PC-9 (cell line): Measurements from ENCODE around the gene NOSIP. TPM values are rescaled to one million over a fixed set of nuclear protein-coding genes. Genes with fewer than 3 reads are reported as not detected.

Experiments
- BruUV-seq: library from RNA; stranded (reverse); fragments of 400-500 nt; replicated peaks from 2 replicates; lab custom pipeline; 2021; lab: Mats Ljungman, UMichigan
- CTCF ChIA-PET: fragments of 300-600 bp; sonication (Branson Sonifier 250); formaldehyde crosslinking; loops from one replicate; lab custom pipeline; 2022; ENCODE audit warnings: antibody characterized with exemption; lab: Charles Lee
- POLR2A ChIA-PET: fragments of 300-600 bp; sonication (Branson Sonifier 250); formaldehyde crosslinking; loops from one replicate; lab custom pipeline; 2022; ENCODE audit warnings: antibody characterized with exemption; ENCODE audit not compliant: unreplicated experiment; lab: Charles Lee
- DNase-seq, 2 experiments: peaks; one replicate each; pipeline versions ENCODE4 v3.0.0 to v3.0.0-alpha.2; 2015 to 2022; ENCODE audit warnings: mixed read lengths in 1 of 2
- H2AFZ ChIP-seq: fragments of 200-600 bp; sonication (generic); 2 replicates; pipeline ENCODE4 v1.8.1; 2017; ENCODE audit warnings: antibody characterized with exemption
- H3F3A ChIP-seq: fragments of 200-600 bp; sonication (generic); 2 replicates; pipeline ENCODE4 v1.8.1; 2017; ENCODE audit warnings: antibody characterized with exemption, mild to moderate bottlenecking, low read depth; ENCODE audit not compliant: insufficient read depth
- H3K27ac ChIP-seq: fragments of 200-600 bp; sonication (generic); 2 replicates; pipeline ENCODE4 v1.6.1; 2016; ENCODE audit warnings: mixed run types
- H3K27me3 ChIP-seq: fragments of 200-600 bp; sonication (generic); 2 replicates; pipeline ENCODE4 v1.6.1; 2016; ENCODE audit warnings: low read depth, mixed run types; ENCODE audit not compliant: insufficient read depth
- H3K36me3 ChIP-seq: fragments of 200-600 bp; sonication (generic); 2 replicates; pipeline ENCODE4 v1.6.1; 2016; ENCODE audit warnings: low read depth, mixed run types
- H3K4me1 ChIP-seq: fragments of 200-600 bp; sonication (generic); replicated peaks from 2 replicates; pipeline ENCODE4 v1.6.1; 2016; ENCODE audit warnings: mixed run types; ENCODE audit not compliant: insufficient read depth
- H3K4me2 ChIP-seq: fragments of 200-600 bp; sonication (generic); 2 replicates; pipeline ENCODE4 v1.6.1; 2017; ENCODE audit warnings: mixed run types
- H3K4me3 ChIP-seq: fragments of 200-600 bp; sonication (generic); 2 replicates; pipeline ENCODE4 v1.6.1; 2016; ENCODE audit warnings: mixed run types
- H3K79me2 ChIP-seq: fragments of 200-600 bp; sonication (generic); 2 replicates; pipeline ENCODE4 v1.6.1; 2017; ENCODE audit warnings: low read depth, mixed run types
- H3K9me2 ChIP-seq: fragments of 200-600 bp; sonication (generic); 2 replicates; pipeline ENCODE4 v1.8.1; 2017; ENCODE audit warnings: mild to moderate bottlenecking; ENCODE audit not compliant: insufficient read depth
- H3K9me3 ChIP-seq: fragments of 200-600 bp; sonication (generic); 2 replicates; pipeline ENCODE4 v1.8.1; 2016; ENCODE audit warnings: low read depth; ENCODE audit not compliant: insufficient read depth
- H4K20me1 ChIP-seq: fragments of 200-600 bp; sonication (generic); 2 replicates; pipeline ENCODE4 v1.8.1; 2017; ENCODE audit not compliant: insufficient read depth
- EZH2 ChIP-seq: fragments of 200-600 bp; sonication (generic); IDR thresholded peaks from 2 replicates; pipeline ENCODE4 v1.8.0; 2017; ENCODE audit warnings: antibody characterized with exemption, low read depth
- intact Hi-C: fragments of 100-400 bp; cut with micrococcal nuclease; formaldehyde crosslinking; loops from one replicate; pipeline ENCODE4 v1.10.0; 2022; ENCODE audit not compliant: unreplicated experiment
- total RNA-seq: library from RNA; stranded (reverse); gene quantifications from 2 replicates; pipeline ENCODE4 v1.2.3, GENCODE V29; 2021
- TF ChIP-seq, protein P1 (sequence below): fragments of 200-600 bp; sonication (generic); conservative IDR thresholded peaks from 2 replicates; pipeline ENCODE4 v1.6.1; 2017; ENCODE audit warnings: mixed run types, antibody characterized with exemption, mild to moderate bottlenecking, moderate library complexity

Gene NOSIP
- total RNA-seq, 1 experiment from 2014 or later = 71.3 TPM

DNA sequence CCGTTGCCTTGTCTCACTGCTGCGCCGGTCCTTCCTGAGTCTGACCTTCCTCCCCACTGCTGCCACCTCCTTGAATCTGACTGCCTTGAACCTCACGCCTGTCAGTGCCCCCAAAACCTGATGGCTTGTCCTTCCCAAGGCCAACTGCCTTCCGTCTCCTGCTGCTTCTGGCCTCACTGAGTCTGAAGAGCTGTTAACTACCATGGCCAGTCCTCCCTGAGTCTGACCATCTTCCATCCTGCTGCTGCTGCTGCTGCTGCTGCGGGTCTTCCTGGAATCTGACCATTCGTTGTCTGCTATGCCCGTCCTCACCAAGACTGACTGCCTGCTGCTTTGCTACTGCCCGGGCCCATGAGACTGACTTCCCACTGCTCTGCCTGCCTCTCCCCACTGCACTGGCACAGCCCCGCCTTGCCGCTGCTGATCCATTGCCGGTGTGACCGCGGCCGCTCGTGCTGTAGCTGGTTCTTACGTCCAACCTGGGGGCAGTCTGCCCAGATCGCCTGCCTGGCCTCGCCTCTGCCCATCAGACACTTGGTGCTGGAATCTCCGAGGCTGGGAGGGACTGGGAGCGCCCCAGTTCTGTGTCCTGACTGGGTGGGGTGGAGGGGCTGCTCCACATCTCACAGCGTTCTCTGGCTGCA lies 55.4 kb downstream of the NOSIP start:
- CTCF ChIA-PET = no interaction called here
- TF ChIP-seq, protein P1, sequence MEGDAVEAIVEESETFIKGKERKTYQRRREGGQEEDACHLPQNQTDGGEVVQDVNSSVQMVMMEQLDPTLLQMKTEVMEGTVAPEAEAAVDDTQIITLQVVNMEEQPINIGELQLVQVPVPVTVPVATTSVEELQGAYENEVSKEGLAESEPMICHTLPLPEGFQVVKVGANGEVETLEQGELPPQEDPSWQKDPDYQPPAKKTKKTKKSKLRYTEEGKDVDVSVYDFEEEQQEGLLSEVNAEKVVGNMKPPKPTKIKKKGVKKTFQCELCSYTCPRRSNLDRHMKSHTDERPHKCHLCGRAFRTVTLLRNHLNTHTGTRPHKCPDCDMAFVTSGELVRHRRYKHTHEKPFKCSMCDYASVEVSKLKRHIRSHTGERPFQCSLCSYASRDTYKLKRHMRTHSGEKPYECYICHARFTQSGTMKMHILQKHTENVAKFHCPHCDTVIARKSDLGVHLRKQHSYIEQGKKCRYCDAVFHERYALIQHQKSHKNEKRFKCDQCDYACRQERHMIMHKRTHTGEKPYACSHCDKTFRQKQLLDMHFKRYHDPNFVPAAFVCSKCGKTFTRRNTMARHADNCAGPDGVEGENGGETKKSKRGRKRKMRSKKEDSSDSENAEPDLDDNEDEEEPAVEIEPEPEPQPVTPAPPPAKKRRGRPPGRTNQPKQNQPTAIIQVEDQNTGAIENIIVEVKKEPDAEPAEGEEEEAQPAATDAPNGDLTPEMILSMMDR = no peak
- no peak for TF ChIP-seq EZH2

DNA sequence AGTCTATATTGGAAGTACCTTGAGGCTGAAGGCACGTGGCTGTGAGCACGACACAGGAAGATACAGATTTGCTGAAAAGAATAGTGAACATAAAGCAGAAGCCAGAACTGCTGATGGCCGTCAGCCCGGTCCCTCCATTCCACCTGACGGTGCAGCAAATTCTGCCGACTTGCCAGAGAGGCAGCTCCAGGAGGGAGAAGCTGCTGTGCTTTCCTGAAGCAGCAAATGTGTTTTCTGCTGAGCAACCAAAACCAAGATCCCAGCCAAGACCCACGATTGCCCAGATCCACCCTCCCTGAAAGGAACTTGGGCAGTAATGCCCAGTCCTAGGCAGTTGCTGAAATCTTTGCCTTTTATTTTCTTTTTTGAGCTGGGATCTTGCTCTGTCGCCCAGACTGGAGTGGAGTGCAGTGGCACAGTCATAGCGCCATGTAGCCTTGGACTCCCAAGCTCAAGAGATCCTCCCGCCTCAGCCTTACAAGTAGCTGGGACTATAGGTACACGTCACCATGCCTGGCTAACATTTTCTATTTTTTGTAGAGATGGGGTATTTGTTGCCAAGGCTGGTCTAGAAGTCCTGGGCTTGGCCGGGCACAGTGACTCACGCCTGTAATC lies 59.5 kb downstream of the NOSIP start:
- peaks cover 14% of the 10 kb centered on the region; the same call in 1 of the 2 replicates for H3F3A ChIP-seq
- H3K9me2 ChIP-seq = no peaks in the 10 kb centered on the region
- no peak for TF ChIP-seq EZH2
- TF ChIP-seq, protein P1 = no peak
- H3K4me1 ChIP-seq = no peaks in the 10 kb centered on the region
- DNase-seq = no peak
- H3K9me3 ChIP-seq = no peaks in the 10 kb centered on the region
- H3K27ac ChIP-seq = no peak overlapping the region
- ChIA-PET CTCF (no interaction called here), POLR2A (no interaction called here)
- no peaks in the 10 kb centered on the region for H4K20me1 ChIP-seq
- H3K36me3 ChIP-seq = no peaks in the 10 kb centered on the region
- BruUV-seq = no TSS peak
- H3K27me3 ChIP-seq = peaks cover 20% of the 10 kb centered on the region
- H3K4me2 ChIP-seq = no peak overlapping the region
- H3K79me2 ChIP-seq = no peaks in the 10 kb centered on the region
- intact Hi-C loops = no loop called here
- H2AFZ ChIP-seq = no peak overlapping the region
- no peak overlapping the region for H3K4me3 ChIP-seq

More for the DNA sequence above, 55.4 kb downstream of the NOSIP start:
- Histone ChIP-seq H3K79me2 (no peaks in the 10 kb centered on the region), H3K9me2 (no peaks in the 10 kb centered on the region), H3K27ac (no peak overlapping the region), H3K9me3 (no peaks in the 10 kb centered on the region), H2AFZ (peak overlapping the region; percentile 66), H3F3A (peaks cover 24% of the 10 kb centered on the region), H3K4me2 (peak overlapping the region; percentile 70), H3K27me3 (peaks cover 27% of the 10 kb centered on the region), H3K4me1 (no peaks in the 10 kb centered on the region), H3K4me3 (peak overlapping the region; percentile 28; the same call in 1 of the 2 replicates), H4K20me1 (no peaks in the 10 kb centered on the region), H3K36me3 (no peaks in the 10 kb centered on the region)
- intact Hi-C loops = no loop called here
- POLR2A ChIA-PET = no interaction called here
- no peak for DNase-seq
- no TSS peak for BruUV-seq

DNA sequence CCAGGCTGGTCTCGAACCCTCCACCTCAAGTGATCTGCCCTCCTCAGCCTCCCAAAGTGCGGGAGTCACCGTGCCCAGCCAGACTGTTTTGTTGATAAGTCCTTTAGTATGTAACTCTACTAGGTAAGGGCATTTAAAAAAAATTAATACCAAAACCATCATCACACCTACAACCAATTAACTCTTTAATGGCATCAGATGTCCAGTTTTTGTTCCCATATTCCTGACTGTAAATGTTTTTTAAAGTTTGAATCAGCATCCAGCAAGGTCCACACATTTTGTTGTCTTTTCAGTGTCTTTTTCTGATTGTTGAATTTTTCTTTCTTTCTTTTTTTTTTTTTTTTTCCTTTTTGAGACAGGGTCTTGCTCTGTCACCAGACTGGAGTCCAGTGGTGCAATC lies 62.3 kb downstream of the NOSIP start:
- H3K4me2 ChIP-seq = no peak overlapping the region
- H3K36me3 ChIP-seq = no peaks in the 10 kb centered on the region
- no peak overlapping the region for H2AFZ ChIP-seq
- H3K4me3 ChIP-seq = no peak overlapping the region
- peaks cover 12% of the 10 kb centered on the region; the same call in 1 of the 2 replicates for H3F3A ChIP-seq
- no peak overlapping the region for H3K27ac ChIP-seq
- no peaks in the 10 kb centered on the region for H4K20me1 ChIP-seq
- no peaks in the 10 kb centered on the region for H3K9me3 ChIP-seq
- no peak for TF ChIP-seq EZH2
- TF ChIP-seq, protein P1 = no peak
- no peaks in the 10 kb centered on the region for H3K4me1 ChIP-seq
- intact Hi-C loops = no loop called here
- peaks cover 7% of the 10 kb centered on the region; the same call in 1 of the 2 replicates for H3K27me3 ChIP-seq
- ChIA-PET POLR2A (no interaction called here), CTCF (interaction anchor here (0.5 kb wide), 1 partner anchor 74 kb away, joined by 13 read pairs; no protein-coding TSS in a partner anchor)
- no peaks in the 10 kb centered on the region for H3K79me2 ChIP-seq
- no peaks in the 10 kb centered on the region for H3K9me2 ChIP-seq
- DNase-seq = no peak
- BruUV-seq = no TSS peak
